Activated T-helper 2 cell treated with anti-CD3 and anti-CD28 coated beads, Interferon-gamma antibody, Interleukin-2, Interleukin-4, amounts not matched to agents 10 μg/mL and 5 μg/mL and 100 μg/mL, durations not matched to agents 14 hours and 24 hours and 36 hours (primary cell): ENCODE results near the gene WDR18. TPM values are rescaled to one million over a fixed set of nuclear protein-coding genes. Genes with fewer than 3 reads are reported as not detected.

Experiments
- DNase-seq: peaks from one replicate; pipeline ENCODE4 v3.0.0; 2021; ENCODE audit warnings: low spot score
- H3K27ac Mint-ChIP-seq: one replicate; pipeline ENCODE4 v1.8.0; 2021; ENCODE audit warnings: mixed read lengths
- H3K27me3 Mint-ChIP-seq: one replicate; pipeline ENCODE4 v1.8.0; 2021; ENCODE audit warnings: low read depth, mixed read lengths
- H3K36me3 Mint-ChIP-seq: one replicate; pipeline ENCODE4 v1.8.0; 2021; ENCODE audit warnings: low read depth, mixed read lengths
- H3K4me1 Mint-ChIP-seq: one replicate; pipeline ENCODE4 v1.8.0; 2021; ENCODE audit warnings: low read depth, mixed read lengths
- H3K4me3 Mint-ChIP-seq: one replicate; pipeline ENCODE4 v1.8.0; 2021; ENCODE audit warnings: low read depth, mild to moderate bottlenecking, moderate library complexity, mixed read lengths
- H3K9me3 Mint-ChIP-seq: one replicate; pipeline ENCODE4 v1.8.0; 2021; ENCODE audit warnings: mixed read lengths
- intact Hi-C: fragments of 100-400 bp; cut with micrococcal nuclease; formaldehyde crosslinking; loops from one replicate; pipeline ENCODE4 v1.15.1; 2023
- total RNA-seq: library from RNA; stranded (reverse); gene quantifications from 2 replicates; pipeline ENCODE4 v1.2.3, GENCODE V29; 2022

Gene WDR18
- total RNA-seq, 1 donor from 2014 or later = 94.9 TPM

DNA sequence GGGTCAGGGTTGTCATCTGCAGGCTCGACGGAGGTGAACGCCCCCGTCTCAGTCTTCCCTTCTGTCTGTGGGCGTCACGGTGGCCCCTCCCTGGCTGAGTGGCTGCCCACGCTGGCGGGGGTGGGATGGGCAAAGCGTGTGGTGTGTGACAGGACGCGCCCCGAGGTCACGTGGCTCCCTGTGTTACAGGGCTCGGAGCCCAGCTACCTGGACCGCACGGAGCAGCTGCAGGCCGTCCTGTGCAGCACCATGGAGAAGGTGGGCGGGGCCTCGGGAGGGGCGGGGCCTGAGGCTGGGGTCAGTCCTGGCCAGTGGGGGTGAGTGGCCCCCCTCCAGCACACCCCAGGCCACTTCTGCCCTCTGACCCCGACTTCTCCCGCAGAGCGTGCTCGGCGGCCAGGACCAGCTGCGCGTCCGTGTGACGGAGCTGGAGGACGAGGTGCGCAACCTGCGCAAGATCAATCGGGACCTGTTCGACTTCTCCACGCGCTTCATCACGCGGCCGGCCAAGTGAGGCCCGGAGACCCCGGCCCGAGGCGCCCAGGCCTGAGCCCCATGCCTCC is 9.8 kb downstream of the WDR18 start:
- Mint-ChIP-seq H3K4me3 (no peak overlapping the region), H3K9me3 (no peaks in the 10 kb centered on the region), H3K4me1 (no peaks in the 10 kb centered on the region), H3K27me3 (peaks cover 16% of the 10 kb centered on the region), H3K36me3 (peaks cover 16% of the 10 kb centered on the region), H3K27ac (no peak overlapping the region)
- intact Hi-C loops = no loop called here
- no peak for DNase-seq

DNA sequence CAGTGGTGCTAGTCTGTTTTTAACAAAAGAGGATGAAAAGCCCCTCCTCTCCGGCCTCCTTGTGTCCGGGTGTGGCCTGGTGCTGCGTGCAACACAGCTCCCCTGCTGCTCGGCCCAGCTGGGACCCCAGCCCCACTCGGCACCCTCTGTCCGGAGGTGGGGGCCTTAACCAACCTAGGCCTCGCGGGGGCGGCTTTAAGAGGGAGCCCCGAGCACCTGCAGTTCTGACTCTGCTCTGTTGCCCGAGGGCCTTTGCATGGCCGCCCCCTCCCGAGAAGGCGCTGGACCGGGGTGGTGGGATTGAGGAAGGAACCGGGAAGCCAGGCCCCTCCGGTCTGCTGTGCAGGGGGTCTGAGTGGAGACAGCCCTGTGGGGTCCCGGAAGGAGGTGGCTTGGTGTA is 10.4 kb downstream of the WDR18 start:
- peaks cover 16% of the 10 kb centered on the region for H3K36me3 Mint-ChIP-seq
- H3K27me3 Mint-ChIP-seq = peaks cover 22% of the 10 kb centered on the region
- no peak for DNase-seq

GRCh38 chr19:995051-995827 is 11.1 kb downstream of the WDR18 start:
- peaks cover 24% of the 10 kb centered on the region for H3K27me3 Mint-ChIP-seq
- no peak for DNase-seq
- peaks cover 16% of the 10 kb centered on the region for H3K36me3 Mint-ChIP-seq
- no peak overlapping the region for H3K27ac Mint-ChIP-seq
- H3K4me3 Mint-ChIP-seq = no peak overlapping the region
- intact Hi-C loops = no loop called here
- peaks cover 1% of the 10 kb centered on the region for H3K4me1 Mint-ChIP-seq
- H3K9me3 Mint-ChIP-seq = no peaks in the 10 kb centered on the region

More for the DNA sequence above, 10.4 kb downstream of the WDR18 start:
- Mint-ChIP-seq H3K4me3 (no peak overlapping the region), H3K4me1 (no peaks in the 10 kb centered on the region), H3K27ac (no peak overlapping the region), H3K9me3 (no peaks in the 10 kb centered on the region)
- intact Hi-C loops = no loop called here

DNA sequence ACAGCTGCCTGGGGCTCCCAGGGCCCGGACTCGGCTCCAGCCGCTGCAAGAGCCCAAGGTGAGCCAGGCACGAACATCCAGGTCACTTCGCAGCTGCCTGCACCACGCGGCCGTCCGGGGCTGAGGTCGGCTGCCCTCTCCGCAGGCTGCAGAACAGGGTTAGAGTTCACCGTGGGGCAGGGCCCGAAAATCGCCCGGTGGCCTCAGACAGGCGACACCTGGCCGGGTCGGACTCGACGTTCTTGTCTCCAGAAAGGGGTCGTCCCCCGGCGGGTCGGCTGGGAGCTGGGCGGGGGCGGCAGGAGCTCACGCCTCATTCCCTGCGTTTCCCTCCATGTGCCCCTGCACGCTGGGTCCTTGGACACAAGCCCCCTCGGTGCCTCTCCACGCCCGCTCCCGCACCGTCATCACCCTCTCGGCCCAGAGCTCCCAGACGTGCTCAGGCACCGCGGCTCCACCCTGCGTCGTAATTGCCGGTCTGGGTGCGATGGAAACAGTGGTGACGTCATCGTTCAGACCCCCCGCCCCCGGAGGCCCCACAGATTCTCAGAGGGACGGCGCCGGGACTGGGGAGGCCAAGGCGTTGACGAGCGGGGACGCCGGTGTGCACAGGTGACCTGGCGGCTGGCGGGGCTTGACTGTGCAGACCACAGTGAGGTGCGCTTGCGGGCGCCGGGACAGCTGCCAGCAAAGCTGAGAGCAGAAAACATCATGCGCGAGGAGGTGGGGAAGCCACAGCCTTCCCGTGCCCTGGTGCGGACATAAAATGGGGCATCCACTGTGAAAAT is 12.1 kb downstream of the WDR18 start:
- intact Hi-C loops = no loop called here
- DNase-seq = peak; percentile 68
- Mint-ChIP-seq H3K9me3 (no peaks in the 10 kb centered on the region), H3K27ac (peak overlapping the region; percentile 12), H3K27me3 (peaks cover 24% of the 10 kb centered on the region), H3K4me3 (peak overlapping the region; percentile 30), H3K4me1 (peaks cover 1% of the 10 kb centered on the region), H3K36me3 (peaks cover 13% of the 10 kb centered on the region)

GRCh38 chr19:998064-998463 is 13.9 kb downstream of the WDR18 start:
- intact Hi-C loops = no loop called here
- peaks cover 8% of the 10 kb centered on the region for H3K36me3 Mint-ChIP-seq
- H3K27me3 Mint-ChIP-seq = peaks cover 27% of the 10 kb centered on the region
- peaks cover 1% of the 10 kb centered on the region for H3K4me1 Mint-ChIP-seq
- no peak overlapping the region for H3K27ac Mint-ChIP-seq
- no peak overlapping the region for H3K4me3 Mint-ChIP-seq
- H3K9me3 Mint-ChIP-seq = no peaks in the 10 kb centered on the region
- DNase-seq = no peak

GRCh38 chr19:999379-999719 is 15.2 kb downstream of the WDR18 start:
- Mint-ChIP-seq H3K9me3 (no peaks in the 10 kb centered on the region), H3K4me3 (no peak overlapping the region)

DNA sequence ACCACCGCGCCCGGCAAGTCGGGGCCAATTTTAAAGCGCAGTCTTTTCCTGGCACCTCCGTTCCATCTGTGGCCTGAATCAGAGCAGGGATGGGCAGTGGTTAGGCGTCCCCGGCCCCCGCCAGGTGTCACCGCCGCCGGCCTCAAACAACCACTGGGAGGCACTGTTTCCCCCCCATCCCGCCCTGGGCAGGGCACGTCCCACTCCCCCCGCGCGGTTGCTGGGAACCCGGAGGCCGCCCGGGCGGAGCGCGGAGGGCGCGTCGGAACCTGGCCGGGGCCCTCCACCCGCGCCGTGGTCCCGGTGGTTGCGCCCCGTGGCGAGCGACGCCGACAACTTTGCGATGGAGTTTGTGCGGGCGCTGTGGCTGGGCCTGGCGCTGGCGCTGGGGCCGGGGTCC is 15.9 kb downstream of the WDR18 start, which contains the start of gene GRIN3B:
GRIN3B (plus strand) TSS at position 325 of the 400 bp plus-strand sequence; CDS start at position 344, 19 bp downstream.
- peak; percentile 47 for DNase-seq
- intact Hi-C loops = loop anchor here (2.0 kb wide), 2 partner anchors 75 to 229 kb away; no protein-coding TSS in a partner anchor
- Mint-ChIP-seq H3K4me1 (peaks cover 1% of the 10 kb centered on the region), H3K4me3 (no peak within 1 kb of the TSS), H3K9me3 (no peaks in the 10 kb centered on the region), H3K27ac (no peak within 1 kb of the TSS), H3K36me3 (peaks cover 5% of the 10 kb centered on the region), H3K27me3 (peaks cover 27% of the 10 kb centered on the region)

More at GRCh38 chr19:999379-999719, 15.2 kb downstream of the WDR18 start:
- Mint-ChIP-seq H3K4me1 (peaks cover 1% of the 10 kb centered on the region), H3K27ac (no peak overlapping the region), H3K27me3 (peaks cover 27% of the 10 kb centered on the region), H3K36me3 (peaks cover 5% of the 10 kb centered on the region)
- intact Hi-C loops = no loop called here
- DNase-seq = no peak

- DNase-seq = no peak
- Mint-ChIP-seq H3K27me3 (peaks cover 27% of the 10 kb centered on the region), H3K9me3 (no peaks in the 10 kb centered on the region), H3K4me1 (peaks cover 1% of the 10 kb centered on the region), H3K27ac (no peak overlapping the region), H3K36me3 (peaks cover 5% of the 10 kb centered on the region), H3K4me3 (no peak overlapping the region)
- intact Hi-C loops = loop anchor here (2.0 kb wide), 2 partner anchors 76 to 230 kb away; no protein-coding TSS in a partner anchor
Measured at GRCh38 chr19:1000591-1001537, 16.7 kb downstream of the WDR18 start.

GRCh38 chr19:1001538-1002166 is 17.5 kb downstream of the WDR18 start:
- intact Hi-C loops = loop anchor here (2.0 kb wide), 2 partner anchors 77 to 231 kb away; no protein-coding TSS in a partner anchor
- H3K4me3 Mint-ChIP-seq = no peak overlapping the region
- no peaks in the 10 kb centered on the region for H3K9me3 Mint-ChIP-seq
- peaks cover 1% of the 10 kb centered on the region for H3K4me1 Mint-ChIP-seq
- DNase-seq = peak; percentile 49
- H3K36me3 Mint-ChIP-seq = no peaks in the 10 kb centered on the region
- no peak overlapping the region for H3K27ac Mint-ChIP-seq
- H3K27me3 Mint-ChIP-seq = peaks cover 23% of the 10 kb centered on the region

GRCh38 chr19:1002600-1002999 is 18.5 kb downstream of the WDR18 start:
- Mint-ChIP-seq H3K27ac (no peak overlapping the region), H3K36me3 (no peaks in the 10 kb centered on the region), H3K4me3 (no peak overlapping the region), H3K4me1 (peaks cover 1% of the 10 kb centered on the region), H3K9me3 (no peaks in the 10 kb centered on the region), H3K27me3 (peaks cover 22% of the 10 kb centered on the region)
- intact Hi-C loops = no loop called here
- no peak for DNase-seq

DNA sequence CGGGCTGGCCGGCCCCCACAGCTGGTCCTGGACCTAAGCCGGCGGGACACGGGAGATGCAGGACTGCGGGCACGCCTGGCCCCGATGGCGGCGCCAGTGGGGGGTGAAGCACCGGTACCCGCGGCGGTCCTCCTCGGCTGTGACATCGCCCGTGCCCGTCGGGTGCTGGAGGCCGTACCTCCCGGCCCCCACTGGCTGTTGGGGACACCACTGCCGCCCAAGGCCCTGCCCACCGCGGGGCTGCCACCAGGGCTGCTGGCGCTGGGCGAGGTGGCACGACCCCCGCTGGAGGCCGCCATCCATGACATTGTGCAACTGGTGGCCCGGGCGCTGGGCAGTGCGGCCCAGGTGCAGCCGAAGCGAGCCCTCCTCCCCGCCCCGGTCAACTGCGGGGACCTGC is 19.1 kb downstream of the WDR18 start:
- Mint-ChIP-seq H3K36me3 (no peaks in the 10 kb centered on the region), H3K27ac (no peak overlapping the region), H3K4me1 (peaks cover 1% of the 10 kb centered on the region), H3K27me3 (peaks cover 15% of the 10 kb centered on the region), H3K4me3 (no peak overlapping the region), H3K9me3 (no peaks in the 10 kb centered on the region)
- no peak for DNase-seq
- intact Hi-C loops = no loop called here
